Measurements from ENCODE around the gene TUT4.

GRCh38 chr1:52598729-52599128 is 45.8 kb upstream of the TUT4 start:
- TF ChIP-seq EZH2 (IDR thresholded peaks at IDR 0.05; ENCODE audit: borderline replicate concordance, insufficient read depth, low read length, poor library complexity, severe bottlenecking) (no peak), CTCF (IDR thresholded peaks at IDR 0.05; ENCODE audit: poor library complexity, severe bottlenecking) (no peak), EP300 (conservative IDR thresholded peaks at IDR 0.05; ENCODE audit: poor library complexity, severe bottlenecking) (no peak), TAF1 (IDR thresholded peaks at IDR 0.05; ENCODE audit: low read depth) (no peak), RAD21 (conservative IDR thresholded peaks at IDR 0.05) (no peak), POLR2AphosphoS5 (IDR thresholded peaks at IDR 0.05) (no peak), SMC3 (conservative IDR thresholded peaks at IDR 0.05; ENCODE audit: poor library complexity) (no peak), MXI1 (conservative IDR thresholded peaks at IDR 0.05; ENCODE audit: poor library complexity, severe bottlenecking) (no peak)
